HepG2 (cell line): ENCODE data around the gene SHC1. TPM values are rescaled to one million over a fixed set of nuclear protein-coding genes. Genes with fewer than 3 reads are reported as not detected.

ENCODE experiments used
- BCL6 ChIP-seq: IDR thresholded peaks from 2 replicates; pipeline ENCODE4 v1.6.1; 2016; ENCODE audit warnings: missing genetic modification reagents, missing compliant biosample characterization
- CHD2 ChIP-seq: IDR thresholded peaks from 2 replicates; pipeline ENCODE4 v1.6.1; 2011; ENCODE audit warnings: low read depth, low read length, improper control_type of control experiment
- DNMT3B ChIP-seq: conservative IDR thresholded peaks from 2 replicates; pipeline ENCODE4 v1.6.1; 2016; ENCODE audit warnings: missing biosample characterization, control low read depth
- ETV5 ChIP-seq: IDR thresholded peaks from 2 replicates; pipeline ENCODE4 v1.6.1; 2018; ENCODE audit warnings: missing biosample characterization, missing genetic modification reagents, inconsistent platforms, borderline replicate concordance
- GPN1 ChIP-seq: sonication (generic); formaldehyde crosslinking; IDR thresholded peaks from 2 replicates; pipeline ENCODE4 v1.5.1; 2020; ENCODE audit warnings: missing genetic modification reagents, borderline replicate concordance
- GTF2F1 ChIP-seq: fragments of 150-350 bp; IDR thresholded peaks from 2 replicates; pipeline ENCODE4 v1.6.1; 2014; ENCODE audit warnings: low read length
- HDAC1 ChIP-seq: sonication (generic); formaldehyde crosslinking; IDR thresholded peaks from 2 replicates; pipeline ENCODE4 v1.5.1; 2020; ENCODE audit warnings: mild to moderate bottlenecking, missing genetic modification reagents
- MTF1 ChIP-seq: sonication (generic); formaldehyde crosslinking; IDR thresholded peaks from 2 replicates; pipeline ENCODE4 v1.5.0; 2020; ENCODE audit warnings: missing genetic modification reagents
- REL ChIP-seq: sonication (generic); formaldehyde crosslinking; conservative IDR thresholded peaks from 2 replicates; pipeline ENCODE4 v1.8.0; 2022; ENCODE audit warnings: mild to moderate bottlenecking, missing genetic modification reagents, moderate library complexity
- RXRA ChIP-seq: sonication (generic); formaldehyde crosslinking; IDR thresholded peaks from 2 replicates; pipeline ENCODE4 v1.5.1; 2020; ENCODE audit warnings: missing genetic modification reagents
- SP5 ChIP-seq: IDR thresholded peaks from 2 replicates; pipeline ENCODE4 v1.6.1; 2016; ENCODE audit warnings: low read depth, borderline replicate concordance
- YY1 ChIP-seq: IDR thresholded peaks from 2 replicates; pipeline ENCODE4 v1.6.1; 2011; ENCODE audit warnings: low read length, low read depth, moderate library complexity, mild to moderate bottlenecking; ENCODE audit not compliant: insufficient read depth, insufficient replicate concordance
- ZNF761 ChIP-seq: sonication (generic); formaldehyde crosslinking; conservative IDR thresholded peaks from 2 replicates; pipeline ENCODE4 v1.4.0; 2020; ENCODE audit warnings: mild to moderate bottlenecking, missing genetic modification reagents
- ZNF780A ChIP-seq: sonication (generic); formaldehyde crosslinking; IDR thresholded peaks from 2 replicates; pipeline ENCODE4 v1.8.0; 2022; ENCODE audit warnings: mild to moderate bottlenecking, missing genetic modification reagents, moderate library complexity
- ZSCAN29 ChIP-seq: sonication (generic); formaldehyde crosslinking; conservative IDR thresholded peaks from 2 replicates; pipeline ENCODE4 v1.4.0; 2020; ENCODE audit warnings: mild to moderate bottlenecking, missing genetic modification reagents
- polyA plus RNA-seq, 8 experiments: library from polyadenylated mRNA; depleted of rRNA in 3 of 8; stranded (reverse) in 7 of 8; unstranded in 1 of 8; fragments of >200 nt; fragmentation: Illumina TruSeq in 4 of 8; extraction: Trizol in 4 of 8; gene quantifications; 2 replicates each; pipeline versions ENCODE4 v1.2.1 to v1.2.3, GENCODE V29; 2011 to 2016; ENCODE audit warnings: low read depth in 4 of 8, missing spikeins in 1 of 8, mixed read lengths in 1 of 8; ENCODE audit not compliant: insufficient read depth in 1 of 8
- total RNA-seq, 5 experiments: library from RNA; depleted of rRNA; stranded (reverse); fragments of >200 nt; fragmentation: Illumina TruSeq; extraction: Trizol; gene quantifications; 2 replicates each; pipeline ENCODE4 v1.2.3, GENCODE V29; 2016; ENCODE audit warnings: low read depth in 1 of 5
- TF ChIP-seq, protein P1 (sequence below): sonication (generic); formaldehyde crosslinking; IDR thresholded peaks from 2 replicates; pipeline ENCODE4 v1.4.0; 2020; ENCODE audit warnings: missing genetic modification reagents
- TF ChIP-seq, protein P2 (sequence below): sonication (generic); formaldehyde crosslinking; IDR thresholded peaks from 2 replicates; pipeline ENCODE4 v1.4.0; 2020; ENCODE audit warnings: mild to moderate bottlenecking, missing genetic modification reagents
- TF ChIP-seq, protein P3 (sequence below): IDR thresholded peaks from 2 replicates; pipeline ENCODE4 v1.6.1; 2018; ENCODE audit warnings: missing genetic modification reagents
- TF ChIP-seq, protein P4 (sequence below): IDR thresholded peaks from 2 replicates; pipeline ENCODE4 v1.6.1; 2012; ENCODE audit warnings: inconsistent platforms
- TF ChIP-seq, protein P5 (sequence below): sonication (generic); formaldehyde crosslinking; IDR thresholded peaks from 2 replicates; pipeline ENCODE4 v1.5.1; 2020; ENCODE audit warnings: missing genetic modification reagents, mild to moderate bottlenecking, borderline replicate concordance
- TF ChIP-seq, protein P6 (sequence below): sonication (generic); formaldehyde crosslinking; conservative IDR thresholded peaks from 2 replicates; pipeline ENCODE4 v1.8.0; 2022; ENCODE audit warnings: low read depth, missing genetic modification reagents

SHC1 gene
- total and polyA plus RNA-seq, 2 of the 13 experiments (the other 11 are each of a cell fraction or from before 2014, with no cell fraction given), result 52.0 to 137 TPM

DNA sequence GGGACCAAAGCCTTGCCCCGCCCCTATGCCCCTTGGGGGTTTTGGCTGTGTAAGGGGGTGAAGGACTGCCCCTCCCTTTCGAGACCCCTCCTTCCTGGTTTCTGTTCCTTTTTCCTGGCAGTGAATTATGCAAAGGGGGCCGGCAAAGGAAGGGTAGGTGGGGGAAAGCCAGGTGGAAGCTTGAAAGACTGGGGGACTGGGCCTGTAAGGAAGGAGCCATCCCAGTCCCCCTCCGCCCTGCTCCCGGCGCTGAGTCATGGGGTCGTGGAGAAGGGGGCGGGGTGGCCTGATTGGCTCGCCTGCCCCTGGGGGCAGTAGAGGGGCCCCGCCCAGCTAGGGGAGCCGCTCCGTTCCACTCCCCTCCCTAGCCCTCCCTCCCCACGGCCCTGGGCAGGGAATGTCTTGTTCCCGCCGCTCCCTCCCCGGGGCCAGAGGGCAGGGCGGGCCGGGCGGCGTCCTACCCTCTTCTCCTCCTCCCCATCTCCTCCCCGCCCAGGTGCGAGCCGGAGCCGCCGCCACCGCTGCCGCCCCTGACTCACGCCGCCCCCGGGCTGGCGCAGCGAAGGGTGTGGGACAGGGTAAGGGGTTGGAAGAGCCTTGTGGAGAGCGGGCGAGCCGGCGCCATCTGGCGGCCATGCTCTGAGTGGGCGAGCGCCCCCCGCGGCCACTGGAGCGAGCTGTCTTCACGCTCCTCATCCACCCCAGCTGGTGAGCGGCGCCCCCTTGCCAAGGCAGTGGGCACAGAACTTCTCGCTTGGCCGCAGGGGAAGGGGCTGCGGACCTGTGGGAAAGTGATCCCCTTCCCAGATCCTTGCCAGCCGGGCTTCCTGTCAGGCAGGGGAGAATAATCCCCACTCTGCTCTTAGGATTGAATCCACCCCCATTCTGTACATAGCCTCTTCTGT lies 46.7 kb upstream of the SHC1 start (continued):
- TF ChIP-seq, protein P1, sequence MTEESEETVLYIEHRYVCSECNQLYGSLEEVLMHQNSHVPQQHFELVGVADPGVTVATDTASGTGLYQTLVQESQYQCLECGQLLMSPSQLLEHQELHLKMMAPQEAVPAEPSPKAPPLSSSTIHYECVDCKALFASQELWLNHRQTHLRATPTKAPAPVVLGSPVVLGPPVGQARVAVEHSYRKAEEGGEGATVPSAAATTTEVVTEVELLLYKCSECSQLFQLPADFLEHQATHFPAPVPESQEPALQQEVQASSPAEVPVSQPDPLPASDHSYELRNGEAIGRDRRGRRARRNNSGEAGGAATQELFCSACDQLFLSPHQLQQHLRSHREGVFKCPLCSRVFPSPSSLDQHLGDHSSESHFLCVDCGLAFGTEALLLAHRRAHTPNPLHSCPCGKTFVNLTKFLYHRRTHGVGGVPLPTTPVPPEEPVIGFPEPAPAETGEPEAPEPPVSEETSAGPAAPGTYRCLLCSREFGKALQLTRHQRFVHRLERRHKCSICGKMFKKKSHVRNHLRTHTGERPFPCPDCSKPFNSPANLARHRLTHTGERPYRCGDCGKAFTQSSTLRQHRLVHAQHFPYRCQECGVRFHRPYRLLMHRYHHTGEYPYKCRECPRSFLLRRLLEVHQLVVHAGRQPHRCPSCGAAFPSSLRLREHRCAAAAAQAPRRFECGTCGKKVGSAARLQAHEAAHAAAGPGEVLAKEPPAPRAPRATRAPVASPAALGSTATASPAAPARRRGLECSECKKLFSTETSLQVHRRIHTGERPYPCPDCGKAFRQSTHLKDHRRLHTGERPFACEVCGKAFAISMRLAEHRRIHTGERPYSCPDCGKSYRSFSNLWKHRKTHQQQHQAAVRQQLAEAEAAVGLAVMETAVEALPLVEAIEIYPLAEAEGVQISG, result peak; percentile 77
- TF ChIP-seq HDAC1 (peak; percentile 88), CHD2 (no peak), ZNF780A (CRISPR knock-in tag) (no peak), ETV5 (peak; percentile 72), MTF1 (CRISPR knock-in tag) (no peak), REL (CRISPR knock-in tag) (no peak), ZNF761 (CRISPR knock-in tag) (peak; percentile 69), YY1 (peak; percentile 81), GTF2F1 (no peak), SP5 (CRISPR knock-in tag) (peak; percentile 55; the same call in 1 of the 2 replicates), DNMT3B (CRISPR knock-in tag) (no peak), ZSCAN29 (no peak), BCL6 (CRISPR knock-in tag) (peak; percentile 61; the same call in 1 of the 2 replicates), GPN1 (CRISPR knock-in tag) (no peak), RXRA (peak; percentile 76)
- TF ChIP-seq, protein P2, sequence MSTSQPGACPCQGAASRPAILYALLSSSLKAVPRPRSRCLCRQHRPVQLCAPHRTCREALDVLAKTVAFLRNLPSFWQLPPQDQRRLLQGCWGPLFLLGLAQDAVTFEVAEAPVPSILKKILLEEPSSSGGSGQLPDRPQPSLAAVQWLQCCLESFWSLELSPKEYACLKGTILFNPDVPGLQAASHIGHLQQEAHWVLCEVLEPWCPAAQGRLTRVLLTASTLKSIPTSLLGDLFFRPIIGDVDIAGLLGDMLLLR (CRISPR knock-in tag), result peak; percentile 63; the same call in 1 of the 2 replicates
- TF ChIP-seq, protein P3, sequence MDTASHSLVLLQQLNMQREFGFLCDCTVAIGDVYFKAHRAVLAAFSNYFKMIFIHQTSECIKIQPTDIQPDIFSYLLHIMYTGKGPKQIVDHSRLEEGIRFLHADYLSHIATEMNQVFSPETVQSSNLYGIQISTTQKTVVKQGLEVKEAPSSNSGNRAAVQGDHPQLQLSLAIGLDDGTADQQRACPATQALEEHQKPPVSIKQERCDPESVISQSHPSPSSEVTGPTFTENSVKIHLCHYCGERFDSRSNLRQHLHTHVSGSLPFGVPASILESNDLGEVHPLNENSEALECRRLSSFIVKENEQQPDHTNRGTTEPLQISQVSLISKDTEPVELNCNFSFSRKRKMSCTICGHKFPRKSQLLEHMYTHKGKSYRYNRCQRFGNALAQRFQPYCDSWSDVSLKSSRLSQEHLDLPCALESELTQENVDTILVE, result 0 out of 2 replicates have a peak, but pooled peaks have one; percentile 72
- TF ChIP-seq, protein P4, sequence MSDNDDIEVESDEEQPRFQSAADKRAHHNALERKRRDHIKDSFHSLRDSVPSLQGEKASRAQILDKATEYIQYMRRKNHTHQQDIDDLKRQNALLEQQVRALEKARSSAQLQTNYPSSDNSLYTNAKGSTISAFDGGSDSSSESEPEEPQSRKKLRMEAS, result peak; percentile 79
- TF ChIP-seq, protein P5, sequence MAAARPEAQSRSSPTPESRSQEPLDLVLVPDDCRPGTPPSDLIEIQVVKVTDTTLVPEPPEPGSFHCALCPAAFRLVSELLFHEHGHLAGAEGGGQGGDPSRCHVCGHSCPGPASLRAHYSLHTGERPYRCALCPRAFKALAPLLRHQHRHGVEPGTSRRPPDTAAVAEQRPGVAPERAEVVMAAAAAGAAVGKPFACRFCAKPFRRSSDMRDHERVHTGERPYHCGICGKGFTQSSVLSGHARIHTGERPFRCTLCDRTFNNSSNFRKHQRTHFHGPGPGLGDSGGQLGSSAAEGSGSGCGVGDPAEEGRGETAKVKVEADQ, result peak; percentile 79; the same call in 1 of the 2 replicates
- TF ChIP-seq, protein P6, sequence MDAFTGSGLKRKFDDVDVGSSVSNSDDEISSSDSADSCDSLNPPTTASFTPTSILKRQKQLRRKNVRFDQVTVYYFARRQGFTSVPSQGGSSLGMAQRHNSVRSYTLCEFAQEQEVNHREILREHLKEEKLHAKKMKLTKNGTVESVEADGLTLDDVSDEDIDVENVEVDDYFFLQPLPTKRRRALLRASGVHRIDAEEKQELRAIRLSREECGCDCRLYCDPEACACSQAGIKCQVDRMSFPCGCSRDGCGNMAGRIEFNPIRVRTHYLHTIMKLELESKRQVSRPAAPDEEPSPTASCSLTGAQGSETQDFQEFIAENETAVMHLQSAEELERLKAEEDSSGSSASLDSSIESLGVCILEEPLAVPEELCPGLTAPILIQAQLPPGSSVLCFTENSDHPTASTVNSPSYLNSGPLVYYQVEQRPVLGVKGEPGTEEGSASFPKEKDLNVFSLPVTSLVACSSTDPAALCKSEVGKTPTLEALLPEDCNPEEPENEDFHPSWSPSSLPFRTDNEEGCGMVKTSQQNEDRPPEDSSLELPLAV (CRISPR knock-in tag), result no peak
